Activated CD8-positive, alpha-beta memory T cell treated with anti-CD3 and anti-CD28 coated beads, Interleukin-2, amount 10 ng/mL, durations not matched to agents 7 days and 5 days (primary cell): ENCODE results near the gene TTI1. TPM values are rescaled to one million over a fixed set of nuclear protein-coding genes. Genes with fewer than 3 reads are reported as not detected.

Experiments used
- ATAC-seq: fragments of 150-1000 bp; cut with Tn5 transposase; one replicate; pipeline ENCODE4 v1.10.0; 2021; ENCODE audit warnings: moderate library complexity
- CTCF ChIA-PET: fragments of 350-600 bp; sonication (Branson Sonifier 250); formaldehyde crosslinking; loops from one replicate; lab custom pipeline; 2021; ENCODE audit warnings: antibody characterized with exemption; lab: Charles Lee
- DNase-seq: peaks from one replicate; pipeline ENCODE4 v3.0.0-alpha.2; 2020
- H3K27ac Mint-ChIP-seq: one replicate; pipeline ENCODE4 v1.8.0; 2021; ENCODE audit warnings: mild to moderate bottlenecking, mixed read lengths
- H3K27me3 Mint-ChIP-seq: one replicate; pipeline ENCODE4 v1.8.0; 2021; ENCODE audit warnings: mixed read lengths
- H3K36me3 Mint-ChIP-seq: one replicate; pipeline ENCODE4 v1.8.0; 2021; ENCODE audit warnings: mild to moderate bottlenecking, mixed read lengths
- H3K4me1 Mint-ChIP-seq: one replicate; pipeline ENCODE4 v1.8.0; 2021; ENCODE audit warnings: mixed read lengths
- H3K4me3 Mint-ChIP-seq: one replicate; pipeline ENCODE4 v1.8.0; 2021; ENCODE audit warnings: mild to moderate bottlenecking, moderate library complexity, mixed read lengths
- H3K9me3 Mint-ChIP-seq: one replicate; pipeline ENCODE4 v1.8.0; 2022; ENCODE audit warnings: low read depth, mixed read lengths
- total RNA-seq, 2 experiments: library from RNA; stranded (reverse); gene quantifications; one replicate each; pipeline ENCODE4 v1.2.3, GENCODE V29; 2021

The TTI1 gene
- total RNA-seq, 2 experiments from 2014 or later = 34.7 to 35.0 TPM

- DNase-seq = peak; percentile 29
- Mint-ChIP-seq H3K4me1 (no peaks in the 10 kb centered on the region), H3K27me3 (no peaks in the 10 kb centered on the region), H3K4me3 (no peak overlapping the region), H3K36me3 (no peaks in the 10 kb centered on the region), H3K27ac (no peak overlapping the region), H3K9me3 (no peaks in the 10 kb centered on the region)
- CTCF ChIA-PET = no interaction called here
- ATAC-seq = no peak
These were observed 93.3 kb downstream of the TTI1 start for GRCh38 chr20:37939701-37940560.

GRCh38 chr20:37938954-37939353, 94.3 kb downstream of the TTI1 start:
- H3K9me3 Mint-ChIP-seq = no peaks in the 10 kb centered on the region
- CTCF ChIA-PET = no interaction called here
- H3K27me3 Mint-ChIP-seq = no peaks in the 10 kb centered on the region
- no peak for DNase-seq
- ATAC-seq = no peak
- no peaks in the 10 kb centered on the region for H3K36me3 Mint-ChIP-seq
- H3K4me1 Mint-ChIP-seq = no peaks in the 10 kb centered on the region
- no peak overlapping the region for H3K4me3 Mint-ChIP-seq
- no peak overlapping the region for H3K27ac Mint-ChIP-seq

GRCh38 chr20:37938181-37938750, 95.0 kb downstream of the TTI1 start:
- Mint-ChIP-seq H3K27ac (no peak overlapping the region), H3K36me3 (no peaks in the 10 kb centered on the region), H3K4me1 (no peaks in the 10 kb centered on the region), H3K9me3 (no peaks in the 10 kb centered on the region), H3K27me3 (no peaks in the 10 kb centered on the region), H3K4me3 (no peak overlapping the region)
- no peak for ATAC-seq
- DNase-seq = no peak
- CTCF ChIA-PET = no interaction called here

- Mint-ChIP-seq H3K4me1 (no peaks in the 10 kb centered on the region), H3K27me3 (no peaks in the 10 kb centered on the region), H3K27ac (no peak overlapping the region), H3K9me3 (no peaks in the 10 kb centered on the region), H3K36me3 (no peaks in the 10 kb centered on the region), H3K4me3 (no peak overlapping the region)
- DNase-seq (no peak), ATAC-seq (no peak)
- CTCF ChIA-PET = no interaction called here
These were observed 95.6 kb downstream of the TTI1 start for GRCh38 chr20:37937686-37938085.

GRCh38 chr20:37936451-37936850, 96.8 kb downstream of the TTI1 start:
- Mint-ChIP-seq H3K36me3 (no peaks in the 10 kb centered on the region), H3K27me3 (peaks cover 2% of the 10 kb centered on the region), H3K4me3 (no peak overlapping the region), H3K4me1 (no peaks in the 10 kb centered on the region), H3K27ac (no peak overlapping the region), H3K9me3 (no peaks in the 10 kb centered on the region)
- ATAC-seq = no peak
- DNase-seq = no peak
- CTCF ChIA-PET = no interaction called here

GRCh38 chr20:37936041-37936440, 97.2 kb downstream of the TTI1 start:
- ATAC-seq (no peak), DNase-seq (no peak)
- no peak overlapping the region for H3K4me3 Mint-ChIP-seq
- H3K27me3 Mint-ChIP-seq = peaks cover 2% of the 10 kb centered on the region
- no peak overlapping the region for H3K27ac Mint-ChIP-seq
- H3K36me3 Mint-ChIP-seq = no peaks in the 10 kb centered on the region
- H3K4me1 Mint-ChIP-seq = no peaks in the 10 kb centered on the region
- CTCF ChIA-PET = no interaction called here
- no peaks in the 10 kb centered on the region for H3K9me3 Mint-ChIP-seq

- Mint-ChIP-seq H3K27ac (no peak overlapping the region), H3K4me3 (no peak overlapping the region), H3K9me3 (no peaks in the 10 kb centered on the region), H3K36me3 (no peaks in the 10 kb centered on the region), H3K4me1 (no peaks in the 10 kb centered on the region), H3K27me3 (peaks cover 2% of the 10 kb centered on the region)
- CTCF ChIA-PET = no interaction called here
- DNase-seq (no peak), ATAC-seq (no peak)
These were observed 97.8 kb downstream of the TTI1 start for GRCh38 chr20:37935435-37935834.

- no peak for ATAC-seq
- no peak overlapping the region for H3K4me3 Mint-ChIP-seq
- no peaks in the 10 kb centered on the region for H3K9me3 Mint-ChIP-seq
- CTCF ChIA-PET = no interaction called here
- no peak for DNase-seq
- no peak overlapping the region for H3K27ac Mint-ChIP-seq
- no peaks in the 10 kb centered on the region for H3K4me1 Mint-ChIP-seq
- peaks cover 2% of the 10 kb centered on the region for H3K27me3 Mint-ChIP-seq
- H3K36me3 Mint-ChIP-seq = no peaks in the 10 kb centered on the region
These were observed 98.5 kb downstream of the TTI1 start for GRCh38 chr20:37934634-37935375.

- Mint-ChIP-seq H3K4me1 (no peaks in the 10 kb centered on the region), H3K4me3 (no peak overlapping the region), H3K9me3 (no peaks in the 10 kb centered on the region), H3K27me3 (peaks cover 2% of the 10 kb centered on the region), H3K27ac (no peak overlapping the region), H3K36me3 (no peaks in the 10 kb centered on the region)
- ATAC-seq (no peak), DNase-seq (no peak)
- CTCF ChIA-PET = no interaction called here
These were observed 99.2 kb downstream of the TTI1 start for GRCh38 chr20:37933786-37934633.

Other genes with a start within 250 kb of the TTI1 start
- gene VSTM2L, start 130.3 kb downstream of the TTI1 start, total RNA-seq = under 1 TPM in 1 of 2 experiments, not detected in 1; 0.35 TPM
- gene RPRD1B, start 290 bp upstream of the TTI1 start, total RNA-seq = 10 to 100 TPM; 34.1 to 37.4 TPM
- under 1 TPM; 0.35 TPM for gene TGM2, start 131.8 kb upstream of the TTI1 start, total RNA-seq
- gene KIAA1755, start 227.3 kb upstream of the TTI1 start, total RNA-seq = not detected